H1 (cell line): Measurements from ENCODE around the gene STAMBPL1. TPM values are rescaled to one million over a fixed set of nuclear protein-coding genes. Genes with fewer than 3 reads are reported as not detected.

Experiments used
- CTCF ChIA-PET: fragments of 300-600 bp; sonication (Branson Sonifier 250); formaldehyde crosslinking; loops from one replicate; lab custom pipeline; 2021; ENCODE audit not compliant: partially characterized antibody; lab: Charles Lee
- POLR2A ChIA-PET: fragments of 300-600 bp; sonication (Branson Sonifier 250); formaldehyde crosslinking; loops from one replicate; lab custom pipeline; 2021; ENCODE audit warnings: inconsistent platforms; ENCODE audit not compliant: partially characterized antibody; lab: Charles Lee
- DNase-seq, 2 experiments: peaks; one replicate each; pipeline versions ENCODE4 v3.0.0 to v3.0.0-alpha.2; 2010 to 2022; ENCODE audit warnings: low spot score in 2 of 2, low read depth in 1 of 2, mixed read lengths in 1 of 2
- FAIRE-seq: peaks from 2 replicates; lab custom pipeline; 2011; peaks lifted over from hg19 to GRCh38; lab: Jason Lieb, UNC
- H2AFZ ChIP-seq: 2 replicates; pipeline ENCODE4 v1.8.1; 2012; ENCODE audit warnings: low read length, inconsistent platforms
- H2AK5ac ChIP-seq: 2 replicates; pipeline ENCODE4 v1.6.1; 2013; ENCODE audit warnings: low read depth, low read length
- H2BK120ac ChIP-seq: replicated peaks from 2 replicates; pipeline ENCODE3; 2013; ENCODE audit warnings: low read depth, low read length, inconsistent platforms
- H2BK12ac ChIP-seq: 2 replicates; pipeline ENCODE4 v1.6.1; 2013; ENCODE audit warnings: low read depth, low read length
- H2BK15ac ChIP-seq: 2 replicates; pipeline ENCODE4 v1.6.1; 2013; ENCODE audit warnings: low read length
- H2BK20ac ChIP-seq: 2 replicates; pipeline ENCODE4 v1.6.1; 2013; ENCODE audit warnings: low read length
- H2BK5ac ChIP-seq: 2 replicates; pipeline ENCODE4 v1.6.1; 2013; ENCODE audit warnings: low read depth, low read length
- H3K14ac ChIP-seq: 2 replicates; pipeline ENCODE4 v1.6.1; 2013; ENCODE audit warnings: inconsistent platforms; ENCODE audit not compliant: insufficient read length
- H3K18ac ChIP-seq: 2 replicates; pipeline ENCODE4 v1.6.1; 2013; ENCODE audit warnings: low read length; ENCODE audit errors: extremely low read depth
- H3K23ac ChIP-seq: 2 replicates; pipeline ENCODE4 v1.6.1; 2013; ENCODE audit warnings: inconsistent platforms; ENCODE audit not compliant: insufficient read length
- H3K23me2 ChIP-seq: 2 replicates; pipeline ENCODE4 v1.6.1; 2013; ENCODE audit warnings: low read depth, low read length
- H3K27ac ChIP-seq: 2 replicates; pipeline ENCODE4 v1.6.1; 2011; ENCODE audit warnings: low read depth, low read length, inconsistent platforms
- H3K27me3 ChIP-seq, 4 experiments: replicated peaks in 1 of 4; 1 replicate in 1 of 4; 2 replicates in 3 of 4; pipeline versions ENCODE4 v1.6.1 to v1.8.1; 2011 to 2013; ENCODE audit warnings: low read length in 3 of 4, mild to moderate bottlenecking in 3 of 4, inconsistent platforms in 2 of 4, mixed read lengths in 2 of 4, moderate library complexity in 1 of 4; ENCODE audit not compliant: control insufficient read depth in 3 of 4, insufficient read depth in 3 of 4; ENCODE audit errors: extremely low read depth in 1 of 4
- H3K36me3 ChIP-seq, 4 experiments: 2 replicates each; pipeline versions ENCODE4 v1.6.1 to v1.8.1; 2011 to 2013; ENCODE audit warnings: mild to moderate bottlenecking in 4 of 4, low read length in 3 of 4, moderate library complexity in 2 of 4, control low read depth in 1 of 4, inconsistent platforms in 1 of 4; ENCODE audit not compliant: insufficient read depth in 4 of 4, control insufficient read depth in 2 of 4
- H3K4ac ChIP-seq: replicated peaks from 2 replicates; pipeline ENCODE3; 2013; ENCODE audit warnings: low read length, low read depth, mixed read lengths, inconsistent platforms; ENCODE audit not compliant: insufficient read length
- H3K4me1 ChIP-seq, 4 experiments: replicated peaks in 1 of 4; 1 replicate in 1 of 4; 2 replicates in 3 of 4; pipeline versions ENCODE4 v1.6.1 to v1.8.1; 2011 to 2013; ENCODE audit warnings: low read length in 3 of 4, inconsistent platforms in 2 of 4, mixed read lengths in 1 of 4; ENCODE audit not compliant: insufficient read depth in 4 of 4, control insufficient read depth in 3 of 4
- H3K4me2 ChIP-seq, 2 experiments: 2 replicates each; pipeline versions ENCODE4 v1.6.1 to v1.8.1; 2011 to 2013; ENCODE audit warnings: low read depth in 2 of 2, low read length in 2 of 2, control low read depth in 1 of 2, inconsistent platforms in 1 of 2, mild to moderate bottlenecking in 1 of 2; ENCODE audit not compliant: insufficient read depth in 1 of 2
- H3K4me3 ChIP-seq, 4 experiments: fragments of 200-600, 300-600 bp in 1 of 4; sonication (generic), shearing (Covaris generic), sonication (Bioruptor Twin) in 1 of 4; 2 replicates each; pipeline versions ENCODE4 v1.5.1 to v1.8.1; 2011 to 2016; ENCODE audit warnings: low read length in 4 of 4, low read depth in 3 of 4, control low read depth in 2 of 4, inconsistent platforms in 2 of 4, mild to moderate bottlenecking in 2 of 4, mixed read lengths in 1 of 4, moderate library complexity in 1 of 4; ENCODE audit not compliant: insufficient read depth in 2 of 4; ENCODE audit errors: extremely low read depth in 1 of 4
- H3K56ac ChIP-seq: replicated peaks from 2 replicates; pipeline ENCODE3; 2013; ENCODE audit warnings: low read depth, mild to moderate bottlenecking, mixed read lengths, low read length, inconsistent platforms; ENCODE audit not compliant: insufficient read length
- H3K79me1 ChIP-seq: 2 replicates; pipeline ENCODE4 v1.6.1; 2013; ENCODE audit warnings: low read depth, low read length, control low read depth
- H3K79me2 ChIP-seq, 2 experiments: 2 replicates each; pipeline versions ENCODE4 v1.6.1 to v1.8.1; 2012 to 2013; ENCODE audit warnings: low read length in 2 of 2, mild to moderate bottlenecking in 2 of 2, inconsistent platforms in 1 of 2; ENCODE audit not compliant: insufficient read depth in 2 of 2, control insufficient read depth in 1 of 2
- H3K9ac ChIP-seq, 4 experiments: replicated peaks in 1 of 4; 1 replicate in 1 of 4; 2 replicates in 3 of 4; pipeline versions ENCODE4 v1.6.1 to v1.8.1; 2011 to 2013; ENCODE audit warnings: low read depth in 3 of 4, low read length in 3 of 4, control low read depth in 2 of 4, mild to moderate bottlenecking in 2 of 4, moderate library complexity in 2 of 4, inconsistent platforms in 1 of 4; ENCODE audit errors: extremely low read depth in 1 of 4
- H3K9me3 ChIP-seq, 2 experiments: 2 replicates each; pipeline versions ENCODE4 v1.6.1 to v1.8.1; 2012 to 2013; ENCODE audit warnings: mild to moderate bottlenecking in 2 of 2, moderate library complexity in 2 of 2, control low read depth in 1 of 2, inconsistent platforms in 1 of 2, low read depth in 1 of 2, low read length in 1 of 2, mixed read lengths in 1 of 2; ENCODE audit not compliant: insufficient read depth in 2 of 2
- H4K20me1 ChIP-seq, 2 experiments: replicated peaks in 1 of 2; 2 replicates each; pipeline versions ENCODE3 to v1.8.1; 2011 to 2013; ENCODE audit warnings: inconsistent platforms in 2 of 2, low read length in 2 of 2, mild to moderate bottlenecking in 1 of 2; ENCODE audit not compliant: insufficient read depth in 2 of 2, control insufficient read depth in 1 of 2
- H4K5ac ChIP-seq: 2 replicates; pipeline ENCODE4 v1.6.1; 2013; ENCODE audit warnings: low read length, low read depth, mixed read lengths, inconsistent platforms; ENCODE audit not compliant: insufficient read length
- H4K8ac ChIP-seq: 2 replicates; pipeline ENCODE4 v1.8.0; 2013; ENCODE audit warnings: mild to moderate bottlenecking, moderate library complexity, low read length, inconsistent platforms; ENCODE audit not compliant: insufficient read depth; ENCODE audit errors: extremely low read depth
- H4K91ac ChIP-seq: replicated peaks from 2 replicates; pipeline ENCODE3; 2013; ENCODE audit warnings: low read length, mixed read lengths, inconsistent platforms; ENCODE audit not compliant: insufficient read length
- BACH1 ChIP-seq: IDR thresholded peaks from 2 replicates; pipeline ENCODE4 v1.6.1; 2012; ENCODE audit warnings: low read length, improper control_type of control experiment
- BRCA1 ChIP-seq: IDR thresholded peaks from 2 replicates; pipeline ENCODE4 v1.6.1; 2012; ENCODE audit warnings: low read depth, low read length, improper control_type of control experiment
- EGR1 ChIP-seq: IDR thresholded peaks from 2 replicates; pipeline ENCODE4 v1.6.1; 2011; ENCODE audit warnings: low read depth, low read length, borderline replicate concordance
- HDAC2 ChIP-seq, 2 experiments: fragments of 300-600 bp in 1 of 2; sonication (generic) in 1 of 2; IDR thresholded peaks; 2 replicates each; pipeline ENCODE4 v1.6.1; 2011 to 2012; ENCODE audit warnings: low read depth in 2 of 2, low read length in 2 of 2, mild to moderate bottlenecking in 2 of 2, moderate library complexity in 2 of 2, borderline replicate concordance in 1 of 2, inconsistent platforms in 1 of 2
- JUN ChIP-seq: IDR thresholded peaks from 2 replicates; pipeline ENCODE4 v1.6.1; 2011; ENCODE audit warnings: low read depth, mild to moderate bottlenecking, improper control_type of control experiment, low read length
- POLR2AphosphoS5 ChIP-seq: IDR thresholded peaks from 2 replicates; pipeline ENCODE4 v1.6.1; 2011; ENCODE audit warnings: low read depth, low read length
- RXRA ChIP-seq: IDR thresholded peaks from 2 replicates; pipeline ENCODE4 v1.6.1; 2011; ENCODE audit warnings: low read depth, mild to moderate bottlenecking, low read length, moderate library complexity; ENCODE audit not compliant: insufficient read depth
- SIN3A ChIP-seq, 2 experiments: IDR thresholded peaks in 1 of 2; conservative IDR thresholded peaks in 1 of 2; 2 replicates each; pipeline ENCODE4 v1.6.1; 2011 to 2012; ENCODE audit warnings: low read length in 2 of 2, improper control_type of control experiment in 1 of 2, low read depth in 1 of 2, mild to moderate bottlenecking in 1 of 2
- SIX5 ChIP-seq: IDR thresholded peaks from 2 replicates; pipeline ENCODE4 v1.6.1; 2011; ENCODE audit warnings: mild to moderate bottlenecking, low read depth, low read length
- SRF ChIP-seq: IDR thresholded peaks from 2 replicates; pipeline ENCODE4 v1.6.1; 2011; ENCODE audit warnings: mild to moderate bottlenecking, low read depth, low read length, moderate library complexity
- YY1 ChIP-seq: IDR thresholded peaks from 2 replicates; pipeline ENCODE4 v1.6.1; 2011; ENCODE audit warnings: low read depth, mild to moderate bottlenecking, low read length
- WGBS, 2 experiments: shearing (Covaris generic) in 1 of 2; methylation state at CpG; one replicate each; pipeline versions ENCODE4 v1.1.6 to v1.1.7; 2013 to 2015; ENCODE audit warnings: low lambda C conversion rate in 2 of 2, mixed read lengths in 2 of 2, inconsistent platforms in 1 of 2, low coverage in 1 of 2, missing lambda C conversion rate in 1 of 2; ENCODE audit not compliant: insufficient replicate concordance in 2 of 2, insufficient coverage in 1 of 2, insufficient read length in 1 of 2; ENCODE audit errors: extremely low coverage in 1 of 2, missing lambda C conversion rate in 1 of 2; 5-methylcytosine and 5-hydroxymethylcytosine counted together
- polyA plus RNA-seq, 7 experiments: library from polyadenylated mRNA; depleted of rRNA in 3 of 7; stranded (reverse) in 5 of 7; unstranded in 2 of 7; fragments of >200 nt in 5 of 7; fragments of 200-250 nt in 2 of 7; gene quantifications; 1 replicate in 5 of 7; 2 replicates in 1 of 7; 4 replicates in 1 of 7; pipeline versions ENCODE4 v1.2.1 to v1.2.3, GENCODE V29; 2011 to 2013; ENCODE audit warnings: missing spikeins in 2 of 7, mixed read lengths in 2 of 7
- total RNA-seq: library from RNA; stranded (reverse); fragmentation: NEBNext Ultra II Directional; extraction: Animal tissue kit (Norgen Biotek cat#: 25700); gene quantifications from 2 replicates; pipeline ENCODE4 v1.2.1, GENCODE V29; 2021
- TF ChIP-seq, protein P1 (sequence below): IDR thresholded peaks from 2 replicates; pipeline ENCODE4 v1.6.1; 2011; ENCODE audit warnings: low read depth, mild to moderate bottlenecking, low read length; ENCODE audit not compliant: insufficient read depth
- TF ChIP-seq, protein P2 (sequence below): IDR thresholded peaks from 2 replicates; pipeline ENCODE4 v1.6.1; 2011; ENCODE audit warnings: low read length, improper control_type of control experiment

The STAMBPL1 gene
- total and polyA plus RNA-seq, 2 of the 8 experiments (the other 6 are each of a cell fraction or from before 2014, with no cell fraction given) = 5.5 TPM

DNA sequence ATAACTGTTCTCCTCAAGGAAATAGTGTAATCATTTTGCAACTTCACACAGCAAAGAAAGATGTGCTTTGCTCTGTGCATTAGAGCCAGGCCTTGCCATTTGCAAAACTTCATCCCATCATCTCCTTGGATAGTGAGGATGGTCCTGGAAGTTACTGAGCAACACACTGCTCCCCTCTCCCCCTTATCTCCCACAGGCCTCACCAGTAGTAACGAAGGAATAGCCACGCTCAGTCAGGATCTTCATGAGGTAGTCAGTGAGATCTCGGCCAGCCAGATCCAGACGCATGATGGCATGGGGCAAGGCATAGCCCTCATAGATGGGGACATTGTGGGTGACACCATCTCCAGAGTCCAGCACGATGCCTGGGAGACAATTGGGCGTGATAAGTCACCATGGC is 61.0 kb downstream of the STAMBPL1 start:
- H3K18ac ChIP-seq = no peak overlapping the region
- no peak overlapping the region for H2AFZ ChIP-seq
- 88% methylated on average over 6 of the region's 6 CpGs; no CpG with 5 or more reads in 1 of the 2 experiments for WGBS, 2 experiments
- no peak overlapping the region for H4K91ac ChIP-seq
- no peak overlapping the region for H4K5ac ChIP-seq
- H3K79me1 ChIP-seq = no peaks in the 10 kb centered on the region
- H2AK5ac ChIP-seq = no peak overlapping the region
- H2BK120ac ChIP-seq = no peak overlapping the region
- H3K9ac ChIP-seq = no peak overlapping the region
- no peak overlapping the region for H2BK15ac ChIP-seq
- ChIA-PET CTCF (interaction anchor here (0.6 to 1.9 kb wide), 4 partner anchors 8 to 273 kb away, joined by 3 to 8 read pairs (median 4); partner anchors contain the start of gene FAS), POLR2A (no interaction called here)
- H3K4me2 ChIP-seq = no peak overlapping the region
- no peaks in the 10 kb centered on the region for H3K79me2 ChIP-seq
- H3K36me3 ChIP-seq = no peaks in the 10 kb centered on the region
- H2BK20ac ChIP-seq = no peak overlapping the region
- no peaks in the 10 kb centered on the region for H3K9me3 ChIP-seq
- no peak overlapping the region for H2BK5ac ChIP-seq
- H3K14ac ChIP-seq = no peak overlapping the region
- H3K56ac ChIP-seq = no peak overlapping the region
- no peak overlapping the region for H3K4me3 ChIP-seq
- no peaks in the 10 kb centered on the region for H3K23me2 ChIP-seq
- H4K20me1 ChIP-seq = no peaks in the 10 kb centered on the region
- FAIRE-seq (no peak), DNase-seq (no peak)
- H2BK12ac ChIP-seq = no peak overlapping the region
- no peak overlapping the region for H3K23ac ChIP-seq
- no peak overlapping the region for H3K27ac ChIP-seq
- H3K4me1 ChIP-seq = no peaks in the 10 kb centered on the region
- H3K27me3 ChIP-seq = no peaks in the 10 kb centered on the region
- H3K4ac ChIP-seq = no peak overlapping the region
- no peak overlapping the region for H4K8ac ChIP-seq
- no peak for TF ChIP-seq SRF
- TF ChIP-seq RXRA = no peak
- TF ChIP-seq, protein P1, sequence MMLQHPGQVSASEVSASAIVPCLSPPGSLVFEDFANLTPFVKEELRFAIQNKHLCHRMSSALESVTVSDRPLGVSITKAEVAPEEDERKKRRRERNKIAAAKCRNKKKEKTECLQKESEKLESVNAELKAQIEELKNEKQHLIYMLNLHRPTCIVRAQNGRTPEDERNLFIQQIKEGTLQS = no peak
- TF ChIP-seq, protein P2, sequence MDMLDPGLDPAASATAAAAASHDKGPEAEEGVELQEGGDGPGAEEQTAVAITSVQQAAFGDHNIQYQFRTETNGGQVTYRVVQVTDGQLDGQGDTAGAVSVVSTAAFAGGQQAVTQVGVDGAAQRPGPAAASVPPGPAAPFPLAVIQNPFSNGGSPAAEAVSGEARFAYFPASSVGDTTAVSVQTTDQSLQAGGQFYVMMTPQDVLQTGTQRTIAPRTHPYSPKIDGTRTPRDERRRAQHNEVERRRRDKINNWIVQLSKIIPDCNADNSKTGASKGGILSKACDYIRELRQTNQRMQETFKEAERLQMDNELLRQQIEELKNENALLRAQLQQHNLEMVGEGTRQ = no peak
- TF ChIP-seq SIN3A (conservative IDR thresholded peaks at IDR 0.05 in 1 of 2, IDR thresholded peaks at IDR 0.05 in 1 of 2; ENCODE audit: low read depth in 1 of 2, low read length in 2 of 2) = no peak
- no peak for TF ChIP-seq SIX5
- TF ChIP-seq JUN = no peak
- no peak for TF ChIP-seq YY1
- TF ChIP-seq EGR1 = no peak
- TF ChIP-seq BACH1 = no peak
- no peak for TF ChIP-seq HDAC2 (IDR thresholded peaks at IDR 0.05; ENCODE audit: borderline replicate concordance in 1 of 2, low read depth in 2 of 2, low read length in 2 of 2)
- no peak for TF ChIP-seq POLR2AphosphoS5
- no peak for TF ChIP-seq BRCA1
